CD4-positive, alpha-beta T cell treated with Interleukin-1 beta for 1 hour (primary cell): ENCODE results near the gene ERBB4.

Source experiments
- DNase-seq, 2 donors: peaks; one replicate each; pipeline ENCODE4 v3.0.0-alpha.2; 2020 to 2022

Gene ERBB4

DNA sequence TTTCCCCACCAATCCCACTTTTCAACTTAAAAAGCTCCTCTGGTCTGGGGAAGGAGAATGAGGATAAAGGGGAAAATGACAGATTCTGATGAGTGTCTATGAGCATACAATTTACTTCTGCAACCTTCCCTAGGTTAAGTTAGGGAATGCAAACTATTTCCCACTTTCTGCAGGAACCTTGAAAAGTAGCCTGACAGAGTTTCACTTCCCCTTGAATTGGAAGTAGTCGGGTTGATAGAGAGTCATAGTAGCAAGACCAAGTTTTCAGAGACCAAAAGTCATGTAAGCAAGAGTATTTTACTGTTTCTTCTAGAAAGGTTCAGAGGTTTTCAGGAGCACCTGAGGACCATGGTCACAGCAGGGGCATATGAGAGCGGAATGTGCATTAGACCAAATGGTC is 1167.1 kb downstream of the ERBB4 start:
- DNase-seq = no peak

DNA sequence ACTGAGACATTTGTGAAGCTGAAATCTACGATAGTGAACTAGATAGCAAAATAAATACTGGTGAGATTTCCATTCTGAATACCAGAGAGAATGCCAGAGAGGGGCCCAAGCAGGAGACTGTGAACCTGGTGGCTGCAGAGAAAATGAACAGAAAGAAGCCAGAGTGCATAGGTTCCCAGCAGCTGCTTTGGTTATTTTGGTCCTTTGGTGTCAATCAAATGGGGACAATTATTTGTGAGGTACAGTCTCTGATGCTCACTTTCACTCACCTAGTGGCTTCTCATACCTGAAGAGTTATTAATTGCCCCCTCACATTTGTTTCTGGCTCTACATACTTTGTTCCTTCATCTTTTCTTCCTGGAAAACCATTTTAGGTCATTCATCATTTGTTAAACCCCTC is 1170.1 kb downstream of the ERBB4 start:
- no peak for DNase-seq

GRCh38 chr2:211367711-211368110 is 1170.9 kb downstream of the ERBB4 start:
- no peak for DNase-seq

DNA sequence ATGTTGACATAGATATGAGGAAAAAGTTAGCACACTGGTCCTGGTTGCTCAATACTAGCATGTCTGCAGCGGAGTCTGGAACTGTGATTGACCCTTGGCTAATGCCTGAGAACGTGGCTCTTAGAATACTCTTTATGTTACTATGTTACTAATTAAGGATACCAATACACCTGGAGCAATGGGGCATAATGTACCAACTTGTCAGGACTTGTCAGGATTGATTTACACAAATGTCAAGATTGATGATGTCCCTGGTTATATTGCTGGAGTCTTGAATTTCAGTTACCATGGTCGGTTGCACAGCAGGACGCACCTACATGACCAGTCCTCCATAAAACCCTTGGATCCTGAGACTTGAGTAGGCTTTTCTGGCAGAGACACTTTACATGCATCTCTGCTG is 1171.3 kb downstream of the ERBB4 start:
- no peak for DNase-seq

- no peak for DNase-seq
Measured at GRCh38 chr2:211364911-211365310, 1173.7 kb downstream of the ERBB4 start.

- DNase-seq = no peak
Measured at GRCh38 chr2:211361383-211361782, 1177.2 kb downstream of the ERBB4 start.

DNA sequence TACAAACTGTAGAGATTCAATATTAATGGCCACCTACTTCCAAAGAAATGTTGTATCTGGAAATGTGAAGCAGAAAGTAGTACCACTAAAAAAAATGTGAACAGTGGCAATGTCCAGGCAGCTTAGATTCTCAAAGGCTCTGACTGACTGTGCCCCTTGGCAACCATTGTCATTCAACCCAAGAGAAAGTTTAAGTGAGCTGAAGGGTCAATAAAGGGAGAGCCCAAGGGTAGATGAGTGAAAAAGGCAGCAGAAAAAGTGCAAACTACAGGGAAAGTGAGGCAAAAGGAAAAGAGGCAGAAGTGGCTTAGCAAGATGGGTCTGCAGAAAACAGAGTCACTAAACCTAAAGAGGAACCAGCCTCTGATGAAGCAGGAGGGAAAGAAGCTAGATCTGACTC is 1179.3 kb downstream of the ERBB4 start:
- DNase-seq = no peak

- no peak for DNase-seq
Measured at GRCh38 chr2:211358504-211358903, 1180.1 kb downstream of the ERBB4 start.

- DNase-seq = no peak
Measured at GRCh38 chr2:211354481-211354880, 1184.1 kb downstream of the ERBB4 start.

DNA sequence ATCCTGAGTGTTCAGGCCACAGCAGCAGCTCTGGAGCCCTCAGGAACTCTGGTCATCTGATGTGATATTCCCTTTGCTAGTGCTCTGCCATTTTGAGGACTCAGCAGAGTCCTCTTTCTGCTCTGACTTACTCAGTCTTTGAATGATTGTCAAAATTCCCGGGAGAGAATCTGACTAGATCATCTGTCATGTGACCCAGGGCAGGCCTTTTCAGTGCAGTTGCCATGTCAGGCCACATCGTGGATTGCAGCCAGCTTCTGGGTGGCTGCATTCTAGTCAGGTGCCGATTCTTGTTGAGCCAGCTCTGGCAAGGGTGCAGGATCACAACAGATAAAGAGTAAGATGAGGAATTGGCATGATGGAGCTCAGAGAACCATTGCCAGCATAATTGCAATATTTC is 1186.6 kb downstream of the ERBB4 start:
- no peak for DNase-seq

- DNase-seq = no peak
Measured at GRCh38 chr2:211349031-211349430, 1189.6 kb downstream of the ERBB4 start.

GRCh38 chr2:211347328-211347727 is 1191.3 kb downstream of the ERBB4 start:
- DNase-seq = no peak

GRCh38 chr2:211344289-211344688 is 1194.3 kb downstream of the ERBB4 start:
- no peak for DNase-seq

DNA sequence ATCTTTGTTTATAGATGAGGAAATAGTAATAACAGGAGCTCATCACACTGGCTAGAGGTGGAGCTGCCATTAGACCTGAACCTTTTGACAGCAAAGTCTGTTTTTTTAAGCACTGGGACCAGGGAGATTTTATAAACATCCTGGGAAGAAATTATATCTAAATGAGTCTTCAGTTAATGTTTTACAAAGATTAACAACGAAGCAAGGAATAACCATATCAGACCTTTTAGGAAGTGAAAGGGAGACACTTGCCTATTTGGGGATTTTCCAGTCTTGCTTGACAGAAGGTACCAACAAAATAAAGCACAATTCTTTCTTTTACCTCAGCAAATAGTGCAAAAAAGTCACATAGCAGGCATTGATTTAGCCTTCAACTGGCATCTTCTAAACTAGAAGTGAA is 1205.2 kb downstream of the ERBB4 start:
- DNase-seq = no peak

GRCh38 chr2:211331736-211332135 is 1206.9 kb downstream of the ERBB4 start:
- no peak for DNase-seq

GRCh38 chr2:211329882-211330281 is 1208.7 kb downstream of the ERBB4 start:
- no peak for DNase-seq

DNA sequence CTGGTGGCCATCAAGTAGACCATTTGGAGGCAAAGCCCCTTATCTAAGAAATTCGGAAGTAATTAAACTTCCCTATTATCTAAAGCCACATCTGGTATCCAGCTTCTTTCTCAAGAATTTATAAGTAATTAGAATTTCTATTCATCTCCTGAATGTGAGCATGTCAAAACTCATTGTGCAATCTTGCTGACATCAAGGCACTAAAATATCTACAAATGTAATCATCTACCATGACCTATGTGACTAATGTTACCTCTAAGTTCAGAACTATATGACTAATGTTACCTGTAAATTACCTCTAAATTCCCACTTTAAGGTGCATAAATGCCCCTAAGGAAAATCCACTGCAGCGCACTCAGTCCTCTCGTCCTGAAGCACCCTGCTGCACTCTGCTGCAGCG is 1209.2 kb downstream of the ERBB4 start:
- DNase-seq = no peak

GRCh38 chr2:211328126-211328525 is 1210.5 kb downstream of the ERBB4 start:
- no peak for DNase-seq
